ENCODE measurements around the gene TRAPPC12. TPM values are rescaled to one million over a fixed set of nuclear protein-coding genes. Genes with fewer than 3 reads are reported as not detected.

Gene TRAPPC12
- polyA plus RNA-seq, 1 donor (not counting 4 experiments of a cell fraction or from before 2014, with no cell fraction given) = 44.2 TPM

- no peak overlapping the region for H3K9ac ChIP-seq (ENCODE audit: control insufficient read depth, extremely low read depth, insufficient read depth, low read length)
- no peaks in the 10 kb centered on the region for H3K4me1 ChIP-seq (ENCODE audit: control insufficient read depth, extremely low read depth, insufficient read depth, low read length)
- H3K9me3 ChIP-seq (ENCODE audit: control insufficient read depth, low read depth, low read length) = no peaks in the 10 kb centered on the region
- TF ChIP-seq EZH2 (IDR thresholded peaks at IDR 0.05; ENCODE audit: low read length) = no peak
- no peak for TF ChIP-seq CTCF (optimal IDR thresholded peaks at IDR 0.05 in 1 of 3, IDR thresholded peaks at IDR 0.05 in 1 of 3, conservative IDR thresholded peaks at IDR 0.05 in 1 of 3; ENCODE audit: extremely low read depth in 1 of 3, insufficient read depth in 2 of 3, low read length in 3 of 3)
- H3K79me2 ChIP-seq (ENCODE audit: control insufficient read depth, insufficient read depth, low read length) = no peaks in the 10 kb centered on the region
- H2AFZ ChIP-seq (ENCODE audit: control insufficient read depth, low read length) = no peak overlapping the region
- no peak overlapping the region for H3K4me2 ChIP-seq (ENCODE audit: control insufficient read depth, extremely low read depth, insufficient read depth, low read depth, low read length)
- peaks cover 13 to 19% of the 10 kb centered on the region in 2 experiments for H3K36me3 ChIP-seq (ENCODE audit: control insufficient read depth in 2 of 2, extremely low read depth in 1 of 2, insufficient read depth in 2 of 2, low read length in 2 of 2)
- no peak for DNase-seq (ENCODE audit: low read depth, low spot score)
- no peaks in the 10 kb centered on the region for H3K9me1 ChIP-seq (ENCODE audit: control insufficient read depth, extremely low read depth, insufficient read depth, low read length)
- H4K20me1 ChIP-seq (ENCODE audit: control insufficient read depth, extremely low read depth, insufficient read depth, low read length) = no peaks in the 10 kb centered on the region
- dilution Hi-C loops (cut with MboI; ENCODE audit: extremely low pct_ligation_motif_present, low sequenced_read_pairs) = no loop called here
- no peak overlapping the region for H3K27ac ChIP-seq (ENCODE audit: control insufficient read depth, insufficient read depth, low read length)
- no peak overlapping the region for H3K4me3 ChIP-seq (ENCODE audit: control insufficient read depth in 2 of 3, extremely low read depth in 1 of 3, insufficient read depth in 2 of 3, low read depth in 1 of 3, low read length in 3 of 3)
- FAIRE-seq = no peak
- H3K27me3 ChIP-seq (ENCODE audit: control insufficient read depth, extremely low read depth, insufficient read depth, low read length) = no peaks in the 10 kb centered on the region
These were observed 84.5 kb downstream of the TRAPPC12 start for GRCh38 chr2:3463944-3464343.

DNA sequence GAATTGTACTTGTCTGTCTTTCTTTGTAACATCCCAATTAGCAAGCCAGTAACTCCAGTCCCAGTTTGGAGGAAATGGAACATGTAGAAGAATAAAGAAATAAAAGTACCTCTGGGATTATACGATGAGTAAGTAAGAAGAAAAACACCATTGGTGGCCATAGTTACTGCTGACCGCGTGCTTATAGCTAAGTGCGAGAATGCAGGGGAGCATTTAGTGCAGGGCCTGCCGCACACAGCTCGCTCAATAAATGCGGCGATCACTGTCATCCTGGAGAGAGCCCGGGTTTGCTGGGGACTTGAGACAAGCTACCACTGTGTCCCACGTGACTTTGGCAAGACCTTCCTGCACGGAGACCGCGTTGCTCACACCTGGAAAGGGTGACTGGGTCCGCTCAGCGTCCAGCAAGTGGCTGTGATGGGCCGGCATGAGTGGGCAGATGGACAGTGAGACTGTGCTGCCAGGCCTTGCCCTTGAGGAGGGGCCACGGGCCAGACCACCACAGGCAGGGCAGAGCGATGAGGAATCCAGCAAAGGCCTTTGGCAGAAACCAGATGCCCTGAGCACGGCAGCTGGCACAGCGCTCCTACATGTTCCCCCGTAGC, 85.0 kb downstream of the TRAPPC12 start:
- Histone ChIP-seq H3K9me1 (ENCODE audit: control insufficient read depth, extremely low read depth, insufficient read depth, low read length) (no peaks in the 10 kb centered on the region), H3K27ac (ENCODE audit: control insufficient read depth, insufficient read depth, low read length) (no peak overlapping the region), H3K4me2 (ENCODE audit: control insufficient read depth, extremely low read depth, insufficient read depth, low read depth, low read length) (no peak overlapping the region), H3K36me3 (ENCODE audit: control insufficient read depth in 2 of 2, extremely low read depth in 1 of 2, insufficient read depth in 2 of 2, low read length in 2 of 2) (peaks cover 13 to 19% of the 10 kb centered on the region in 2 experiments), H3K27me3 (ENCODE audit: control insufficient read depth, extremely low read depth, insufficient read depth, low read length) (no peaks in the 10 kb centered on the region), H2AFZ (ENCODE audit: control insufficient read depth, low read length) (no peak overlapping the region), H3K9ac (ENCODE audit: control insufficient read depth, extremely low read depth, insufficient read depth, low read length) (no peak overlapping the region), H3K79me2 (ENCODE audit: control insufficient read depth, insufficient read depth, low read length) (no peaks in the 10 kb centered on the region), H3K9me3 (ENCODE audit: control insufficient read depth, low read depth, low read length) (no peaks in the 10 kb centered on the region), H4K20me1 (ENCODE audit: control insufficient read depth, extremely low read depth, insufficient read depth, low read length) (no peaks in the 10 kb centered on the region), H3K4me3 (ENCODE audit: control insufficient read depth in 2 of 3, extremely low read depth in 1 of 3, insufficient read depth in 2 of 3, low read depth in 1 of 3, low read length in 3 of 3) (no peak overlapping the region), H3K4me1 (ENCODE audit: control insufficient read depth, extremely low read depth, insufficient read depth, low read length) (peaks cover under 1% of the 10 kb centered on the region)
- TF ChIP-seq EZH2 (IDR thresholded peaks at IDR 0.05; ENCODE audit: low read length) = no peak
- no peak for TF ChIP-seq CTCF (optimal IDR thresholded peaks at IDR 0.05 in 1 of 3, IDR thresholded peaks at IDR 0.05 in 1 of 3, conservative IDR thresholded peaks at IDR 0.05 in 1 of 3; ENCODE audit: extremely low read depth in 1 of 3, insufficient read depth in 2 of 3, low read length in 3 of 3)
- dilution Hi-C loops (cut with MboI; ENCODE audit: extremely low pct_ligation_motif_present, low sequenced_read_pairs) = no loop called here
- DNase-seq (ENCODE audit: low read depth, low spot score) (no peak), FAIRE-seq (no peak)
